H9 (cell line): ENCODE data around the gene DAGLB. TPM values are rescaled to one million over a fixed set of nuclear protein-coding genes. Genes with fewer than 3 reads are reported as not detected.

Experiments used
- DNase-seq: peaks from one replicate; pipeline ENCODE4 v3.0.0-alpha.2; 2017
- H2AFZ ChIP-seq: one replicate; pipeline ENCODE4 v1.6.1; 2013; ENCODE audit warnings: mild to moderate bottlenecking, low read length, control low read depth, moderate library complexity
- H2AK5ac ChIP-seq: 2 replicates; pipeline ENCODE4 v1.6.1; 2013; ENCODE audit warnings: low read length, control low read depth, mixed read lengths; ENCODE audit not compliant: insufficient read length
- H2BK120ac ChIP-seq: one replicate; pipeline ENCODE4 v1.6.1; 2013; ENCODE audit warnings: low read depth, mild to moderate bottlenecking, low read length, control low read depth, inconsistent platforms; ENCODE audit not compliant: poor library complexity, severe bottlenecking
- H2BK12ac ChIP-seq: 2 replicates; pipeline ENCODE4 v1.6.1; 2013; ENCODE audit warnings: low read length, control low read depth, mixed read lengths, low read depth; ENCODE audit not compliant: insufficient read length
- H2BK15ac ChIP-seq: 2 replicates; pipeline ENCODE4 v1.6.1; 2013; ENCODE audit warnings: low read depth, low read length, control low read depth
- H2BK20ac ChIP-seq: one replicate; pipeline ENCODE4 v1.6.1; 2013; ENCODE audit warnings: low read depth, mild to moderate bottlenecking, low read length, control low read depth, inconsistent platforms; ENCODE audit not compliant: poor library complexity, severe bottlenecking
- H2BK5ac ChIP-seq: 2 replicates; pipeline ENCODE4 v1.6.1; 2013; ENCODE audit warnings: low read length, control low read depth, mixed read lengths; ENCODE audit not compliant: insufficient read length
- H3K14ac ChIP-seq: 2 replicates; pipeline ENCODE4 v1.6.1; 2013; ENCODE audit warnings: low read length, control low read depth; ENCODE audit not compliant: insufficient read depth
- H3K18ac ChIP-seq: 2 replicates; pipeline ENCODE4 v1.6.1; 2013; ENCODE audit warnings: low read depth, mild to moderate bottlenecking, mixed read lengths, low read length, control low read depth; ENCODE audit not compliant: insufficient read length
- H3K23ac ChIP-seq: 2 replicates; pipeline ENCODE4 v1.6.1; 2013; ENCODE audit warnings: low read length, control low read depth, mixed read lengths, low read depth; ENCODE audit not compliant: insufficient read length
- H3K23me2 ChIP-seq: 2 replicates; pipeline ENCODE4 v1.6.1; 2013; ENCODE audit warnings: low read depth, mild to moderate bottlenecking, mixed read lengths, low read length, control low read depth; ENCODE audit not compliant: insufficient read length, poor library complexity, severe bottlenecking
- H3K27ac ChIP-seq: 2 replicates; pipeline ENCODE4 v1.5.1; 2013; ENCODE audit warnings: low read length, control low read depth, mixed read lengths, low read depth; ENCODE audit not compliant: insufficient read length
- H3K27me3 ChIP-seq: 2 replicates; pipeline ENCODE4 v1.6.1; 2013; ENCODE audit warnings: low read length, control low read depth, inconsistent platforms; ENCODE audit not compliant: insufficient read depth
- H3K4ac ChIP-seq: 2 replicates; pipeline ENCODE4 v1.6.1; 2013; ENCODE audit warnings: low read depth, mild to moderate bottlenecking, control low read depth, inconsistent platforms, low read length, moderate library complexity
- H3K4me1 ChIP-seq: 2 replicates; pipeline ENCODE4 v1.6.1; 2013; ENCODE audit warnings: low read length, control low read depth, inconsistent platforms; ENCODE audit not compliant: insufficient read depth
- H3K4me2 ChIP-seq: 2 replicates; pipeline ENCODE4 v1.6.1; 2013; ENCODE audit warnings: low read length, control low read depth, mixed read lengths; ENCODE audit not compliant: insufficient read length, insufficient read depth
- H3K56ac ChIP-seq: 2 replicates; pipeline ENCODE4 v1.6.1; 2013; ENCODE audit warnings: low read depth, mild to moderate bottlenecking, mixed read lengths, low read length, control low read depth; ENCODE audit not compliant: insufficient read length
- H3K79me1 ChIP-seq: 2 replicates; pipeline ENCODE4 v1.6.1; 2013; ENCODE audit warnings: low read depth, mild to moderate bottlenecking, moderate library complexity, low read length, control low read depth, inconsistent platforms; ENCODE audit not compliant: insufficient read depth, poor library complexity, severe bottlenecking
- H3K79me2 ChIP-seq: 2 replicates; pipeline ENCODE4 v1.6.1; 2013; ENCODE audit warnings: low read length, control low read depth, inconsistent platforms; ENCODE audit not compliant: insufficient read depth
- H3K9ac ChIP-seq: 2 replicates; pipeline ENCODE4 v1.6.1; 2013; ENCODE audit warnings: low read length, control low read depth, mixed read lengths; ENCODE audit not compliant: insufficient read length; ENCODE audit errors: extremely low read depth
- H3K9me3 ChIP-seq: one replicate; pipeline ENCODE4 v1.6.1; 2013; ENCODE audit warnings: low read depth, low read length, inconsistent platforms; ENCODE audit not compliant: control insufficient read depth
- H3T11ph ChIP-seq: one replicate; pipeline ENCODE4 v1.6.1; 2013; ENCODE audit warnings: mild to moderate bottlenecking, low read length, control low read depth, inconsistent platforms
- H4K20me1 ChIP-seq: one replicate; pipeline ENCODE4 v1.6.1; 2013; ENCODE audit not compliant: control insufficient read depth, insufficient read length, insufficient read depth
- H4K5ac ChIP-seq: 2 replicates; pipeline ENCODE4 v1.6.1; 2013; ENCODE audit warnings: low read depth, mild to moderate bottlenecking, mixed read lengths, low read length, control low read depth; ENCODE audit not compliant: insufficient read length
- H4K8ac ChIP-seq: replicated peaks from 2 replicates; pipeline ENCODE4 v1.6.1; 2013; ENCODE audit warnings: low read length, control low read depth, mixed read lengths, low read depth; ENCODE audit not compliant: insufficient read length
- H4K91ac ChIP-seq: 2 replicates; pipeline ENCODE4 v1.6.1; 2013; ENCODE audit warnings: low read depth, mild to moderate bottlenecking, moderate library complexity, mixed read lengths, low read length, control low read depth; ENCODE audit not compliant: insufficient read length
- H3K27ac Mint-ChIP-seq, 3 experiments: 2 replicates in 2 of 3; 3 replicates in 1 of 3; pipeline ENCODE4 v1.8.0; 2020 to 2021; ENCODE audit warnings: mixed read lengths in 3 of 3, mild to moderate bottlenecking in 1 of 3, moderate library complexity in 1 of 3
- H3K27me3 Mint-ChIP-seq: 2 replicates; pipeline ENCODE4 v1.8.0; 2021; ENCODE audit warnings: low read depth, mild to moderate bottlenecking, moderate library complexity, mixed read lengths
- H3K36me3 Mint-ChIP-seq, 3 experiments: 2 replicates in 2 of 3; 3 replicates in 1 of 3; pipeline ENCODE4 v1.8.0; 2020 to 2021; ENCODE audit warnings: low read depth in 3 of 3, mixed read lengths in 3 of 3; ENCODE audit not compliant: insufficient read depth in 1 of 3
- H3K4me1 Mint-ChIP-seq, 2 experiments: 2 replicates each; pipeline ENCODE4 v1.8.0; 2020; ENCODE audit warnings: mixed read lengths in 2 of 2
- H3K4me3 Mint-ChIP-seq, 2 experiments: 2 replicates in 1 of 2; 3 replicates in 1 of 2; pipeline ENCODE4 v1.8.0; 2020 to 2021; ENCODE audit warnings: mild to moderate bottlenecking in 2 of 2, mixed read lengths in 2 of 2, moderate library complexity in 1 of 2
- H3K9me3 Mint-ChIP-seq, 2 experiments: 2 replicates in 1 of 2; 3 replicates in 1 of 2; pipeline ENCODE4 v1.8.0; 2020; ENCODE audit warnings: mild to moderate bottlenecking in 2 of 2, mixed read lengths in 2 of 2, moderate library complexity in 1 of 2
- WGBS: extraction: QIAGEN DNeasy Blood & Tissue Kit; methylation state at CpG from one replicate; pipeline ENCODE4 v1.1.7; 2013; ENCODE audit warnings: missing lambda C conversion rate, low lambda C conversion rate, mixed read lengths; ENCODE audit not compliant: insufficient read length; ENCODE audit errors: extremely low coverage; 5-methylcytosine and 5-hydroxymethylcytosine counted together
- total RNA-seq: library from RNA; stranded (reverse); gene quantifications from 2 replicates; pipeline ENCODE4 v1.2.1, GENCODE V29; 2021
- TF ChIP-seq, protein P1 (sequence below): fragments of 200-600 bp; sonication (generic); conservative IDR thresholded peaks from 3 replicates; pipeline ENCODE4 v1.8.0; 2021; ENCODE audit warnings: antibody characterized with exemption, mild to moderate bottlenecking

Gene DAGLB
- total RNA-seq, 1 experiment from 2014 or later, result 46.4 TPM

DNA sequence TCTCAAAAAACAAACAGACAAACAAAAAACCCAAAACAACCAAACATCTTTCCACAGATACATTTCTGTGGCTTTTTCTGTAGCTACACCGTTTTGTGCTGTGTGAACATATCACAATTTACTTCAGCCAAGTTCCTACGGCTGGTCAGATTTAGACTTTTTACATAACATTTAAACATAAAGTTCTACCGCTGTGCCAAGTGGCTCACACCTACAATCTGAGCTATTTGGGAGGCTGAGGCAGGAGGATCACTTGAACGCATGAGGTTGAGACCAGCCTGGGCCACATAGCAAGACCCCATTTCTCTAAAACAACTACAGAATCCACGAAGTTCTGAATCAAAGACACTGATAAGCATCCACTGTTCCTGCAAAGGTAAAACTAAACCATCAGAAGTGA, 30.3 kb downstream of the DAGLB start:
- Histone ChIP-seq H3K4me1 (no peaks in the 10 kb centered on the region; the same call in 1 of the 2 replicates), H3K9ac (no peak overlapping the region), H2BK12ac (no peak overlapping the region), H3K27ac (no peak overlapping the region), H2BK15ac (no peak overlapping the region), H4K91ac (no peak overlapping the region), H3K4me2 (no peak overlapping the region), H3K14ac (no peak overlapping the region), H2BK20ac (no peak overlapping the region), H4K8ac (no peak overlapping the region), H2BK120ac (no peak overlapping the region), H4K5ac (no peak overlapping the region), H3K56ac (no peak overlapping the region), H2AFZ (no peak overlapping the region), H3K4ac (no peak overlapping the region), H3K18ac (no peak overlapping the region), H3T11ph (no peak overlapping the region), H3K79me2 (no peaks in the 10 kb centered on the region), H3K9me3 (peaks cover 10% of the 10 kb centered on the region), H4K20me1 (no peaks in the 10 kb centered on the region), H3K23me2 (no peaks in the 10 kb centered on the region), H2BK5ac (no peak overlapping the region), H3K23ac (no peak overlapping the region), H2AK5ac (no peak overlapping the region), H3K79me1 (no peaks in the 10 kb centered on the region), H3K27me3 (no peaks in the 10 kb centered on the region)
- peaks cover 16 to 20% of the 10 kb centered on the region in 2 experiments for H3K9me3 Mint-ChIP-seq
- H3K4me1 Mint-ChIP-seq, result peaks cover 4 to 6% of the 10 kb centered on the region in 2 experiments
- H3K27me3 Mint-ChIP-seq, result no peaks in the 10 kb centered on the region
- TF ChIP-seq, protein P1, sequence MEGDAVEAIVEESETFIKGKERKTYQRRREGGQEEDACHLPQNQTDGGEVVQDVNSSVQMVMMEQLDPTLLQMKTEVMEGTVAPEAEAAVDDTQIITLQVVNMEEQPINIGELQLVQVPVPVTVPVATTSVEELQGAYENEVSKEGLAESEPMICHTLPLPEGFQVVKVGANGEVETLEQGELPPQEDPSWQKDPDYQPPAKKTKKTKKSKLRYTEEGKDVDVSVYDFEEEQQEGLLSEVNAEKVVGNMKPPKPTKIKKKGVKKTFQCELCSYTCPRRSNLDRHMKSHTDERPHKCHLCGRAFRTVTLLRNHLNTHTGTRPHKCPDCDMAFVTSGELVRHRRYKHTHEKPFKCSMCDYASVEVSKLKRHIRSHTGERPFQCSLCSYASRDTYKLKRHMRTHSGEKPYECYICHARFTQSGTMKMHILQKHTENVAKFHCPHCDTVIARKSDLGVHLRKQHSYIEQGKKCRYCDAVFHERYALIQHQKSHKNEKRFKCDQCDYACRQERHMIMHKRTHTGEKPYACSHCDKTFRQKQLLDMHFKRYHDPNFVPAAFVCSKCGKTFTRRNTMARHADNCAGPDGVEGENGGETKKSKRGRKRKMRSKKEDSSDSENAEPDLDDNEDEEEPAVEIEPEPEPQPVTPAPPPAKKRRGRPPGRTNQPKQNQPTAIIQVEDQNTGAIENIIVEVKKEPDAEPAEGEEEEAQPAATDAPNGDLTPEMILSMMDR, result no peak
- no CpG with 5 or more reads among the region's 5 CpGs for WGBS
- no peak overlapping the region; a peak in 1 of 7 replicates for H3K27ac Mint-ChIP-seq
- H3K4me3 Mint-ChIP-seq, result no peak overlapping the region
- DNase-seq, result no peak
- H3K36me3 Mint-ChIP-seq, result peaks cover 58 to 84% (median 79%) of the 10 kb centered on the region in 3 experiments
